ENCODE data around the gene LCE3D.
"Not testable (repeated sequence)": the region's sequence is repeated elsewhere in the genome, so short reads cannot be mapped to it uniquely, and the experiment has no call there.

The LCE3D gene, protein sequence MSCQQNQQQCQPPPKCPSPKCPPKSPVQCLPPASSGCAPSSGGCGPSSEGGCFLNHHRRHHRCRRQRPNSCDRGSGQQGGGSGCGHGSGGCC

GRCh38 chr1:152580433-152580832 lies at the start of gene LCE3D:
Gene LCE3D (minus strand): TSS chr1:152580516. CDS start chr1:152579936, 580 bp downstream.
- no peak for DNase-seq

DNA sequence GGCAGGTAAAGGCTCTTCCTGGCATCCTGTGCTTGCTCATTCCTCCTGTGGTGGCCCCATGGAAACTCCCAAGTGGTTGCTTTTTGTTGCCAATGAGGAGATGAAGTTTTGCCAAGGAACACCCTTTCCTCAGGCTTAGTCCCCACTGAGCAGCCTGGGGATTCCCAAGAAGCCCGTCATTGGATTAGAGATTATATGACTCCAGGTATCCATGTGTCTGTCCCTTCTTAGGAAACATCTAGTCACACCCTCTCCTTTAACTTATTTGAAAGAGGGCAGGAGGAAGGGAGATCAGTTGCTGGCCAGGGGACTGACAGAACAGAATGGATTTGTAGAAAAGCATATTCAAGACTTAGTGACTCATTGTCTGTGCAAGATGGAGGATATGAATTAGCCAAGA lies 46.4 kb upstream of the LCE3D start:
- DNase-seq, result no peak

DNA sequence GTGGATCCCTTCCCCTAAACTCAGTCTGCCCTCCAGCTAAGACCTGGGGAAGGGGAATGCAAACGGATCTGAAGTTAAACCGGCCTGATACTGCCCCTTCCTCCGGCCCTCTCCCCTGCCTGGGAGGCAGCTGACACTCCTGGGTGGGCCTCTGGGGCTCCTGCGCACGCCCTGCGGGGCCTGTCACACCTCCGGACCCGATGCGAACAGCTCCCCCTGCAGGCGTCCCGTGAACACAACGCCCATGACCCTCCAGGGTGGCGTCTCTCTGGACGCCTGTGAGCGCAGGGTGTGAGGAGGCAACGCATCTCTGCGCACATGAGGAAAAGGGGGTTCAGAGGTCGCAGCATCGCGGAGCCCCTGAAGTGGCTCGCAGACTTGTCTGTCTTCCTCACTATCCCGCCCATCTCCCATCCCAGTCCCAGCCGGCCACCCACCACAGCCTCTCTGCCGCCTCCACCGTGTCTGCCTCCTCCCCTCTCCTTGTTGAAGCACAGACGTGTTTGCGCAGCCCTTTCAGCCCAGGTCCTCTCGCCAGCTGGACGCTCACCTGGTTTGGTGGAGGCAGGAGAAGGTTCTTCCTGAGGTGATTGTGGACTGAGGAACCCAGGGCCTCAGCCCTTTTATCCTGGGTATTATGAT lies 43.0 kb upstream of the LCE3D start:
- DNase-seq, result no peak

- no peak for DNase-seq
These were observed 42.5 kb upstream of the LCE3D start, which contains the start of gene LCE3A for GRCh38 chr1:152622803-152623202. Gene LCE3A (minus strand): TSS chr1:152623103. CDS start chr1:152623103, 0 bp downstream.

DNA sequence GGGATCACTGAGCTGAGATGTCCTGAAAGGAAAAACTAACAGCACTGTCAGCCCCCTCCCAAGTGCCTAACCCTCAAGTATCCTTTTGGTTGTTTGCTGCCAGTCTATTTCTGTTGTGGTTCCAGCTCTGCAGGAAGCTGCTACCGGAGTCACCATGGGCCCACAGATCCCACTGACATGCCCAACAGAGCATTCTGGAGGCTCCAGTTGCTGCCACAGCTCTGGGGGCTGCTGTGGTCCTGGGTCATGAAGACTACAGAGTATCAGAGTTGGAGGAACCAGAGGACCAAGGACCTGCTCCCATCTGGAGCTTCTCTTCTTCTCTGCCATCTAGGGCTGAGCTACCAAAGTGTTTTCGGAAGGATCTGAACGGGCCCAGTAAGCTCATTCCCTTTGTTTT lies 41.7 kb upstream of the LCE3D start:
- DNase-seq, result no peak

- DNase-seq, result no peak
These were observed 33.2 kb upstream of the LCE3D start, which contains the start of gene LCE3B for GRCh38 chr1:152613511-152613910. Gene LCE3B (plus strand): TSS chr1:152613811. CDS start chr1:152613811, 0 bp downstream.

DNA sequence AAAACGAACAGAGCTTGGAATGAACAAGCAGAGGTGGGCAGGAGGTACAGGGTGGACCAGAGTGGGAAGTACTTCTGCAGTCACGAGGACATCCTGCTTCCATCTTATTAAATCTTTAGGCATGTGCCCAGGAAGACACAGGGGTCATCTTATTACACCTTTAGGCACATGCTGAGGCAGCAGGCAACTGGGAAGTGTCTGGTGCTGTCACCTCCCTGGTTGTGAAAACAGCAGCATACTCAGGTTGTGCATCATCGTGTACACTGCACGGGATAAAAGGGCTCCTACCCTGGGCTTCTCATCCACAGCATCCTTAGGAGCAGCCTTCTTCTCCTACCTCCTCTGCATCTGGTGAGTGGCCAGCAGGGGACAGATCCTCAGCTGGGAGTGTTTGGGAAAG lies 19.6 kb upstream of the LCE3D start, which contains the start of gene LCE3C:
Gene LCE3C (plus strand): TSS at position 301 of the 400 bp plus-strand sequence. CDS start 498 bp downstream, outside the sequence.
- DNase-seq, result no peak

DNA sequence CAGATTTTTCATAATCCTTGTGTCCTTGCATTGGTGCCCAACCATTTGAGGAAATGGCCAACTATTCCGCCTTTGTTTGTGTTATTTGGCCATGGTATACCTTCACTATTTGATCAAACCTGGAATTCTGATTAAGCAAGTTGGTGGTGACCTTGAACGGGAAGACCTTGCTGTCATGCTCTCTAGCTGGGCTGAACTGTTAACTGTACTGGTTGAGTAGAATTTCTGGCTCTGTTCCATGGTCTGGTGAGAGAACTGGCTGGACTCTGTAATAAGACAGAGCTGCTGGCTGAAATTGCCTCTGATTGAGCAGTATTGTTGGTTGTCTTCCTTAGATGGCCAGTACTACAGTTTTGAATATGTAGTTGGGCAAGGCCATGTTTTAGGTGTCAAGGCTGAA lies 16.7 kb upstream of the LCE3D start:
- DNase-seq, result no peak

DNA sequence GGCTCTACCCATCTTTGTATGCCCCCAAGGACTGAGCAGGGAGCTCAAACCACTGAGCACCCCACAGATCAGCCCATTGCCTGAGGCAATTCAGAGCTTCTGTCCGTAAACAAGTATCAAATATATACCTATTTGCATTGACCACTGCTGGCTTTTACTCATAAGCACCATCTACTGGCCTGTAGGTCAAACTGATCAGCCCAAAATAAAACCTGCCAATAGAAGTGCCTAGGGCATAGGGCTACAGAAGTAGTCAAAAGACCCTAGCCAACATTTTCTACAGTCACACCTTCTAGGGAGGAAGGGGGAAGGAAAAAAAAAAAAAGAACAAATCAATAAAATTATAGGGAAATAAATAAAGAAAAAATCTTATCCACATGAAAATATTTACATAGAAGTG lies 5.3 kb upstream of the LCE3D start:
- no peak for DNase-seq

DNA sequence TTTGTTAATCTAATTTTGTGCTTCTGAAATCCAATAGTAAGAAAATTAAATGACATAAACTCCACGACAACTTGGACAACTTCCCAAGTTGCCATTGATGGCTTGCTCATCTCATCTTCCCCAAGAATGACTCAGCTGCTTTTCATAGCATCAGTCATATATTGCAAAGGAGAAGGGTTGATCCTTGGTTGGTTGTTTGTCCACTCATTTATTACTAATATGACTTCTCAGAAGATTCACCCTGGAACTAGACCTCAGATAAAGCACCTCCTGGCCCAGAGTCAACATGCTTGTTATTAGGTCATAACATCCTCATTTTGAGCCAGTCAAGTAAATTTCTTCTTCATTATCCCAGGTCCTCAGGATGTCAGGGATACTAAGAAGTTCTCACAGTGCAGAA lies 2.3 kb upstream of the LCE3D start:
- no peak for DNase-seq

GRCh38 chr1:152579526-152579925 lies 790 bp downstream of the LCE3D start:
- DNase-seq, result not testable (repeated sequence)

DNA sequence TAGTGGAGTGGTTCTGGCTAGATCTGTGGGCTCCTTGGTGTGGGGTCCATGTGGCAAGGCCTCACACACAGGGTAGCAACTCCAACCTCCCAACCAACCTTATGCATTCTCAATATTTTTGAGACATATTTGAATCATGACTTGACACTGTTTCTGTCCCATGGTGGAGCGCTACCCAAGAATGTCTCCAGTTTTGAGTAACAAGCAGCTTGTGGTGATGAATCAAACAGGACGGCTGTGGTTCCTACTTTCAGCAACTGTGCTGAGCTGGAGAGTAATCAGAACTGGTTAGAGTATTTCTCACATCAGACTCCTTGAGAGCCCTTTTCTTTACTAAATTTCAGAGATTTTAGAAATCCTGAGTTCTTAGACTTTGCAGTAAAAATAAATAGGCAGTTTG lies 3.1 kb downstream of the LCE3D start:
- no peak for DNase-seq

DNA sequence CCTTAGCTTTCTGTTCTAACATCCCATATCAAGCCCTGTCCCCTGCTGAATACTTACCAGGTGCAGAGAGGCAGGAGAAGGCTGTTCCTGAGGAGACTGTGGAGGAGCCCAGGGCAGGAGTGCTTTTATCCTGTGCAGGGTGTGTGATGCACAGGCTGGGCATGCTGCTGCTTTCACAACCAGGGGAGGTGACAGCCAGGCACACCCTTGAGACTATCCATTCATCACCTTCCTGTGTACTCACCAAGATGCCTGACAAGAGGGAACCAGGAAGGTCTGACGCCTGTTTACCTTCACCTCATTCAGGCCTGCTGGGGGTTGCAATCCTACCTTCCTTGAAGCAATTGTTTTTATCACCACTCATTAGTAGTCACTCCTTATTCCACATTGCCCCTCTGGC lies 13.6 kb downstream of the LCE3D start, which contains the start of gene LCE3E:
Gene LCE3E (minus strand): TSS at position 100 of the 400 bp plus-strand sequence. CDS start 572 bp downstream, outside the sequence.
- no peak for DNase-seq

DNA sequence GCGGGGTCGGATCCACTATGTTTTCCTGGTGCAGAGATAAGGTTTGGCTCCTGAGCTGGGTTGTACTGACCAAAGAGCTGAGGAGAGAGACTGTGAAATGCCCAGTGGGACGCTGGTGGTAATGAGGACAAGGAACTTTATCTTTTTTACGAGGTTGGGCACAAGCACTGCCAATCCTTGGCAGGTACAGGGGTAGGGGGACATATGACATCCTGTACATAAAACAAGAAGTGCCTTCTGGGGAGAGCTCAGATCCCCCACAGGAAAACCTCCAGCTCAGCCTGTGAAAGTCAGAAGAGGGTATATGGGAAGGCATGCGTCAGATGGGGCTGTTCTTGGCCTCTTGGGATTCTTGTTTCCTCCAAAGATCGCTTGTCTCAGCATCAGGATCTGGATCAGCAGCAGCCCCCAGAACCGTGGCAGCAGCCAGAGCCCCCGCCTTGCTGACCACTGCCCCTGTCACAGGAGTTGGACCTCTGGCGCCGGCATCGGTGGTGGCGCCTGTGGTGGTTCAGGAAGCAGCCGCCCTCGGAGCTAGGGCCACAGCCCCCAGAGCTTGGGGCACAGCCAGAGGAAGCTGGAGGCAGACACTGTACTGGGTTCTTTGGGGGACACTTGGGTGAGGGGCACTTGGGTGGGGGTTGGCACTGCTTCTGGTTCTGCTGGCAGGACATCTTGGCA lies 14.6 kb downstream of the LCE3D start:
- DNase-seq, result no peak

DNA sequence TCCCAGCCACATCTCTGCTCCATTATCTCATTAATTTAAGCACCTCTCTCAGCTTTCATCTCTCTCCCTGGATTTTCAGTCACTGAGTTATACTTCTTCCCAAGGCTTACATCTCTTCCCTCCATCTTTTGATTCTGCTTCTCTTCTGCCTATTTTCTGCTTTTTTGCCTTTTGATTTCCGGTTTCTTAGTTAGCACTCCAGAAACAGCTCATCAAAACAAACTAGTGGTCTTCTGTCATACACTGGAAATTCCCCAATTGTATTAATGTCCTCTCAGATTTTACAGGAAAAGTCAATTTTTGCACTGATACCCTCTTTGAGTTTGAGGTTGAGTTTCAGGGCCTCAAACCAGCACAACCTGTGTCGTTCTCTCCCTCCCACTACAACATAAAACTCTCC lies 15.2 kb downstream of the LCE3D start:
- DNase-seq, result no peak

DNA sequence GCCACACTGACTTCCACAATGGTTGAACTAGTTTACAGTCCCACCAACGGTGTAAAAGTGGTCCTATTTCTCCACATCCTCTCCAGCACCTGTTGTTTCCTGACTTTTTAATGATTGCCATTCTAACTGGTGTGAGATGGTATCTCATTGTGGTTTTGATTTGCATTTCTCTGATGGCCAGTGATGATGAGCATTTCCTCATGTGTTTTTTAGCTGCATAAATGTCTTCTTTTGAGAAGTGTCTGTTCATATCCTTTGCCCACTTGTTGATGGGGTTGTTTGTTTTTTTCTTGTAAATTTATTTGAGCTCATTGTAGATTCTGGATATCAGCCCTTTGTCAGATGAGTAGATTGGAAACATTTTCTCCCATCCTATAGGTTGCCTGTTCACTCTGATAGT lies 32.0 kb downstream of the LCE3D start:
- DNase-seq, result not testable (repeated sequence)

DNA sequence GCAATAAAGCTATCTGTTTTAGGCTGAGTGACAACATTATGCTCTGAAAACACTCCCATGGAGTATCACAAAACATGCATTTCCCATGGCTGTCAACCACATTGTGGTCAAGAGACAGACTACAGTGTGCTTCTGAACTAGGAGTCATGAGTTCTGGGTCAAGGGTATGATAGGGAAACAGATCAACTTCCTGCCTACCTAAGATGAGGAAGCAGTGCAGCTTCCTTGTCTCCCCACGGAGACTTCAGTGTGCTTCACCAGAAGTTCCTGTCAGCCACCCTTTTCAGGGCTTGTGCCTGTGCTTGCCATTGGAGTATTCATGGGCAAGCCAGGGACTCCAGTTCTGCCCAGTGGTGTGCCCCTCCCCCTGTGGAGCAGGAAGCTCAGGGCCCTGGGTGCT lies 33.6 kb downstream of the LCE3D start:
- DNase-seq, result no peak

DNA sequence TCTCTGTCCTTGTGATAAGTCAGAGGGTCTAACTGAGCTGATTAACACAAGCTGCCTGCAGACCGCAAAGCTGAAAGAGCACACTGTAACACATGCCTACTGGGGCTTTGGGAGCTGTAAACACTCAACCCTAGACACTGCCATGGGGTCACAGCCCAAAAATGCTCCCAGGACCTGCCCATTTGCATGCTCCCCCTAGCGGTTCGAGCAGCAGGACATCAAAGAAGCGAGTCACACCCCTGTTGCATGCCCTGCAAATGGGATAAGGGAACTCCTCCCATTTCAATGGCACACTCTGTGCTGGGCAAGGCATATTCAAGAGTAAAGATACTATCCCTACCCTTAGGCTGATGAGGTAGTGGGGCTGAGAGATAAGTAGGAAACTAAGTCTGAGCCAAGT lies 36.5 kb downstream of the LCE3D start:
- DNase-seq, result no peak

DNA sequence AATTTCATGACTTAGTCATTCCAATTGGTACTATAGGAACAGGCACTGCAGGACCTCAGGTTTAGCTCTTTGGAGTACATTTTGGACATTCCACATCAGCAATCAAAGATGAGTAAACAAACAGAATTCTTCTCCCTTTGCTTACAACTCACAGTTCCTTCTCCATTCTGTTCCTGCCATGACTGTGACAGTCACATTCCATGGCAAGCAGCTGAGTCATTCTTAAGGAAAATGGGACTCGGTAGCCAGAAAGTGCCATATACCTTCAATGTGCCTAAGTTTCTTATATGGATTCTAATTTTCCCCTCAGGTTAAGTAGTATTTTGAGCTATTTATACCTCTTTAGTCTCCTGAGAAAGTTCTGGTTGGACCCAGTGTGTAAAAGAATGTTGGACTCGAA lies 40.4 kb downstream of the LCE3D start:
- no peak for DNase-seq

DNA sequence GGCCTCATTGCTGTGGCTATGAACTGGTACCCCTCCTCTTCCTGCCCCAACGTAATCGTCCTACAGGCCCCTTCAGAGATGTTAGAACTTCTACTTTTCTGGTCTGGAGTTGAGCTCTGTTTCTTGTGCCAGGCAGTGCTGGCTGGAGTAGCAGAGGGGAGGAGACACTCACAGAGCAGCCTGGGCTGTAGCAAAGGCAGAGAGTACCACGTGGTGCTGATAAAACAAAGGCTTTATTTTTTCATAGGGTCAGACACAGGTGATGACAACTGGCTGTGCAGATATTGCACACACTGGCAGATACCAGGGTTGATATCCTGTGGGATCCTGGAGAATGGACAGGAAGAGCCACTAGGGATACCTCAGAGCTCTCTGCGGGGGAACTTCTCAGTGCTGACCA lies 42.8 kb downstream of the LCE3D start:
- no peak for DNase-seq

GRCh38 chr1:152535774-152536173 lies 44.5 kb downstream of the LCE3D start:
- no peak for DNase-seq

GRCh38 chr1:152533327-152533938 lies 46.9 kb downstream of the LCE3D start:
- peak; percentile 24 for DNase-seq
